ENCODE measurements around the gene TC2N. TPM values are rescaled to one million over a fixed set of nuclear protein-coding genes. Genes with fewer than 3 reads are reported as not detected.

The TC2N gene
- total RNA-seq, 2 donors from 2014 or later, result 67.6 to 93.4 TPM

DNA sequence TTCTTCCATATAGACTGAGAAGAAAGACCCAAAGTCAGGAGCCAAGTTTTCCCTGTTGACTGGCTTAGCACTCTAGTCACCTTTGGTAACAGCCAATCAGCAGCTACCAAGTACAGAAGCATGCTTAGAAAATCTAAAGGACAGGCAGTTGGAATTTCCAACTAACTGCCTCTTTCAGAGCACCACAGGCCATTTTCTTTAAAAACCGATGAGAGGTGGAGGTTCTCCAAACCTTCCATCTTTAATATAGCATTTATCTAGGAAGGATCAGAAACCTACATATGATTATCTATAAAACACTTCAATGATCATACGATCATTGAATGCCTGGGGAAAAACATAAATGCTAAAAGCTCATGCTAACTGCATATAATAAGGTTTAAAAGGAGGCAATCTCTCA is 135.3 kb downstream of the TC2N start, which contains the start of gene CATSPERB:
TSS of gene CATSPERB (minus strand) at position 101 of the 400 bp plus-strand sequence. CDS start 2,607 bp downstream, outside the sequence.
- Histone ChIP-seq H3K27ac (no peak within 1 kb of the TSS), H3K4me3 (no peak within 1 kb of the TSS)
- TF ChIP-seq, protein P1, sequence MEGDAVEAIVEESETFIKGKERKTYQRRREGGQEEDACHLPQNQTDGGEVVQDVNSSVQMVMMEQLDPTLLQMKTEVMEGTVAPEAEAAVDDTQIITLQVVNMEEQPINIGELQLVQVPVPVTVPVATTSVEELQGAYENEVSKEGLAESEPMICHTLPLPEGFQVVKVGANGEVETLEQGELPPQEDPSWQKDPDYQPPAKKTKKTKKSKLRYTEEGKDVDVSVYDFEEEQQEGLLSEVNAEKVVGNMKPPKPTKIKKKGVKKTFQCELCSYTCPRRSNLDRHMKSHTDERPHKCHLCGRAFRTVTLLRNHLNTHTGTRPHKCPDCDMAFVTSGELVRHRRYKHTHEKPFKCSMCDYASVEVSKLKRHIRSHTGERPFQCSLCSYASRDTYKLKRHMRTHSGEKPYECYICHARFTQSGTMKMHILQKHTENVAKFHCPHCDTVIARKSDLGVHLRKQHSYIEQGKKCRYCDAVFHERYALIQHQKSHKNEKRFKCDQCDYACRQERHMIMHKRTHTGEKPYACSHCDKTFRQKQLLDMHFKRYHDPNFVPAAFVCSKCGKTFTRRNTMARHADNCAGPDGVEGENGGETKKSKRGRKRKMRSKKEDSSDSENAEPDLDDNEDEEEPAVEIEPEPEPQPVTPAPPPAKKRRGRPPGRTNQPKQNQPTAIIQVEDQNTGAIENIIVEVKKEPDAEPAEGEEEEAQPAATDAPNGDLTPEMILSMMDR (IDR thresholded peaks at IDR 0.05), result no peak

DNA sequence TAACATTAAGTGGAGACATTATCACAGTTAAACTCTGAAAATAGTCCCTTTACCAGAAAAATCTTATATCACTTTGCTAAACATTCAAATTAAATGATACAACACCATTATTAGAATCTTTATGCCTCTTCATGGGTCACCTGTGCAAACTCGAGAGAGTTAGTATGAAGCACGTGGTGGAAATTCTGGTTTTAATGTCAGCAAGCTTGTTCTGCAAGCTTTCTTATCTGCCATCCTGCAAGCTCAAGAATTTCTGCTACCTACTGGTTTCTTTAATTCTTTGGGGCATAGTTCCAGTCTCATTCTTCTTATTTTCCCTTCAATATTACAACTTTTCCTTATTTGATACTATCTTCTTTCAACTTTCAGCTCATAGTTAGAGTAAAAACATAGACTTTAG is 136.3 kb downstream of the TC2N start:
- Histone ChIP-seq H3K27ac (no peak overlapping the region), H3K4me3 (no peak overlapping the region), H3K9me3 (no peaks in the 10 kb centered on the region), H3K36me3 (no peaks in the 10 kb centered on the region), H3K27me3 (no peaks in the 10 kb centered on the region), H3K9ac (ENCODE audit: low read depth in 2 of 2, low read length in 2 of 2) (no peak overlapping the region), H3K4me1 (no peaks in the 10 kb centered on the region)
- intact Hi-C loops (cut with DNase I), result no loop called here
- no peak for DNase-seq
- TF ChIP-seq, protein P1 (IDR thresholded peaks at IDR 0.05), result no peak

More for the DNA sequence above, 135.3 kb downstream of the TC2N start, which contains the start of gene CATSPERB:
- no peak for DNase-seq
- H3K4me1 ChIP-seq, result no peaks in the 10 kb centered on the region
- H3K27me3 ChIP-seq, result no peaks in the 10 kb centered on the region
- H3K36me3 ChIP-seq, result no peaks in the 10 kb centered on the region
- H3K9me3 ChIP-seq, result no peaks in the 10 kb centered on the region
- no peak within 1 kb of the TSS for H3K9ac ChIP-seq (ENCODE audit: low read depth in 2 of 2, low read length in 2 of 2)
- intact Hi-C loops (cut with DNase I), result no loop called here

DNA sequence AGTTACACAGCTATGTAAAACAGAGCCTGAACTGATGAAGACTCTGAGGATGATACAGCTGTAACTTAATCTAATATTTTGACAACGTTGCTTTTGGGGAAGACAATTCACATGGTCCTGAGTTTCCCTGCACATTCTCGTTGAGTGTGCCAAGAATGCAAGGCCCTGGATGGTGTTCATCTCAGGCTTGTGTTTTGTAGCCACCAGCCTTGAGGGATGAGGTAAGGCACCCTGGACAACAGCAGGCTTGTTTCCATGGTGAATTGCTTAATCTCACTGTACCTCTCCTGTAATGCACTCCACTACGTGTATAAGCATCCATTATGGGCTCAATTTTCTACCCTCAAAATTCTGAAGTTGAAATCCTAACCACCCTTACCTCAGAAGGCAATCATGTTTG is 137.6 kb downstream of the TC2N start:
- H3K4me1 ChIP-seq, result no peaks in the 10 kb centered on the region
- intact Hi-C loops (cut with DNase I), result no loop called here
- no peaks in the 10 kb centered on the region for H3K27me3 ChIP-seq
- H3K9me3 ChIP-seq, result no peaks in the 10 kb centered on the region
- TF ChIP-seq, protein P1 (IDR thresholded peaks at IDR 0.05), result no peak
- H3K4me3 ChIP-seq, result no peak overlapping the region
- H3K9ac ChIP-seq (ENCODE audit: low read depth in 2 of 2, low read length in 2 of 2), result no peak overlapping the region
- DNase-seq, result no peak
- H3K27ac ChIP-seq, result no peak overlapping the region
- H3K36me3 ChIP-seq, result no peaks in the 10 kb centered on the region

Other genes starting within 250 kb of the TC2N start
- gene CATSPERB, start 135.4 kb downstream of the TC2N start, total RNA-seq, result 1 to 10 TPM; 2.2 to 2.9 TPM
- gene FBLN5, start 80.2 kb upstream of the TC2N start, total RNA-seq, result 10 to 100 TPM in 1 of 2 donors, 1 to 10 TPM in 1; 4.2 to 14.5 TPM
- 10 to 100 TPM; 53.8 to 56.3 TPM for gene TRIP11, start 172.5 kb upstream of the TC2N start, total RNA-seq
- gene ATXN3, start 239.0 kb upstream of the TC2N start, total RNA-seq, result 10 to 100 TPM; 20.6 to 21.8 TPM